BJ (cell line): ENCODE results near the gene KIAA0513. TPM values are rescaled to one million over a fixed set of nuclear protein-coding genes. Genes with fewer than 3 reads are reported as not detected.

Experiments
- CTCF ChIA-PET: fragments of 350-600 bp; formaldehyde crosslinking; extraction: SDS; loops from one replicate; lab custom pipeline; 2021; ENCODE audit warnings: antibody characterized with exemption, inconsistent platforms; lab: Yijun Ruan, JAX
- POLR2A ChIA-PET: fragments of 300-600 bp; sonication (Branson Sonifier 250); formaldehyde crosslinking; extraction: SDS; loops from one replicate; lab custom pipeline; 2021; ENCODE audit warnings: antibody characterized with exemption; lab: Charles Lee
- DNase-seq: peaks from one replicate; pipeline ENCODE4 v3.0.0-alpha.2; 2011; ENCODE audit warnings: low read depth
- H3K27me3 ChIP-seq: 2 replicates; pipeline ENCODE4 v1.6.0; 2011; ENCODE audit warnings: low read length; ENCODE audit not compliant: control insufficient read depth, insufficient read depth
- H3K36me3 ChIP-seq: 2 replicates; pipeline ENCODE4 v1.5.1; 2011; ENCODE audit warnings: low read length; ENCODE audit not compliant: control insufficient read depth, insufficient read depth
- H3K4me3 ChIP-seq: 2 replicates; pipeline ENCODE4 v1.5.1; 2011; ENCODE audit warnings: low read depth, mild to moderate bottlenecking, control low read depth, low read length
- polyA plus RNA-seq: library from polyadenylated mRNA; depleted of rRNA; stranded (reverse); fragments of >200 nt; gene quantifications from 2 replicates; pipeline ENCODE4 v1.2.3, GENCODE V29; 2011; rRNA removed
- TF ChIP-seq, protein P1 (sequence below): IDR thresholded peaks from 2 replicates; pipeline ENCODE4 v1.5.1; 2011; ENCODE audit warnings: low read depth, mild to moderate bottlenecking, control low read depth, inconsistent platforms, low read length, moderate library complexity; ENCODE audit not compliant: insufficient read depth

The KIAA0513 gene
- polyA plus RNA-seq, 1 experiment = 6.6 TPM

DNA sequence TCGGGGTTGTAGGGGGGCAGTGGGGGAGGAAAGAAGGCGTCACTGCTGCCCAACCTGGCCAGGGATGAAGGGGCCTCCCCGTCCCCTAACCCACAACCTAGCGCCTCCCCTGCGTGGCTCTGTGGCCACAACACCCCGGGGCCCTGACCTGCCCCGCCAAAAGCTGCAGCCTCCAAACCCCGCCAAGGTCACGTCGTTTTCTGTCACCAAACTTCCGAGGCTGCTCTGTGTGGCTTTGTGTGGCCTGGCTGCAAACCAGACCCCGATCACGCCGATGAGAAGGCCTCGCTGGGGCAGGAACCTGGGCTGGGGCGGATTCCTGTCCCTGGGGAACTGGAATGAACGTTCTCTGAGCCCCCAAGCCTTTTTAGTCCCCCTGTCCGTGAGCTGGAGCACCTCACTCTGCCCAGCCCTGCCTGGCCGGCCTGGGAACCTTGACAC is 115.2 kb downstream of the KIAA0513 start:
- Histone ChIP-seq H3K4me3 (no peak overlapping the region), H3K36me3 (no peaks in the 10 kb centered on the region), H3K27me3 (no peaks in the 10 kb centered on the region)
- CTCF ChIA-PET = interaction anchor here (0.6 to 1.3 kb wide), 3 partner anchors 15 to 102 kb away, joined by 3 to 4 read pairs (median 3); no protein-coding TSS in a partner anchor
- POLR2A ChIA-PET = no interaction called here
- TF ChIP-seq, protein P1, sequence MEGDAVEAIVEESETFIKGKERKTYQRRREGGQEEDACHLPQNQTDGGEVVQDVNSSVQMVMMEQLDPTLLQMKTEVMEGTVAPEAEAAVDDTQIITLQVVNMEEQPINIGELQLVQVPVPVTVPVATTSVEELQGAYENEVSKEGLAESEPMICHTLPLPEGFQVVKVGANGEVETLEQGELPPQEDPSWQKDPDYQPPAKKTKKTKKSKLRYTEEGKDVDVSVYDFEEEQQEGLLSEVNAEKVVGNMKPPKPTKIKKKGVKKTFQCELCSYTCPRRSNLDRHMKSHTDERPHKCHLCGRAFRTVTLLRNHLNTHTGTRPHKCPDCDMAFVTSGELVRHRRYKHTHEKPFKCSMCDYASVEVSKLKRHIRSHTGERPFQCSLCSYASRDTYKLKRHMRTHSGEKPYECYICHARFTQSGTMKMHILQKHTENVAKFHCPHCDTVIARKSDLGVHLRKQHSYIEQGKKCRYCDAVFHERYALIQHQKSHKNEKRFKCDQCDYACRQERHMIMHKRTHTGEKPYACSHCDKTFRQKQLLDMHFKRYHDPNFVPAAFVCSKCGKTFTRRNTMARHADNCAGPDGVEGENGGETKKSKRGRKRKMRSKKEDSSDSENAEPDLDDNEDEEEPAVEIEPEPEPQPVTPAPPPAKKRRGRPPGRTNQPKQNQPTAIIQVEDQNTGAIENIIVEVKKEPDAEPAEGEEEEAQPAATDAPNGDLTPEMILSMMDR = no peak
- no peak for DNase-seq

Other genes with a start within 250 kb of the KIAA0513 start
- 109 and 183 TPM in 2 replicates for gene CRISPLD2, start 207.8 kb upstream of the KIAA0513 start, polyA plus RNA-seq
- gene ZDHHC7, start 16.3 kb upstream of the KIAA0513 start, polyA plus RNA-seq = 77.0 and 111 TPM in 2 replicates
- 0.05 TPM in 1 of 2 replicates, not detected in the other for gene CIBAR2, start 84.7 kb downstream of the KIAA0513 start, polyA plus RNA-seq